ENCODE data around the gene PAX7.

The PAX7 gene

DNA sequence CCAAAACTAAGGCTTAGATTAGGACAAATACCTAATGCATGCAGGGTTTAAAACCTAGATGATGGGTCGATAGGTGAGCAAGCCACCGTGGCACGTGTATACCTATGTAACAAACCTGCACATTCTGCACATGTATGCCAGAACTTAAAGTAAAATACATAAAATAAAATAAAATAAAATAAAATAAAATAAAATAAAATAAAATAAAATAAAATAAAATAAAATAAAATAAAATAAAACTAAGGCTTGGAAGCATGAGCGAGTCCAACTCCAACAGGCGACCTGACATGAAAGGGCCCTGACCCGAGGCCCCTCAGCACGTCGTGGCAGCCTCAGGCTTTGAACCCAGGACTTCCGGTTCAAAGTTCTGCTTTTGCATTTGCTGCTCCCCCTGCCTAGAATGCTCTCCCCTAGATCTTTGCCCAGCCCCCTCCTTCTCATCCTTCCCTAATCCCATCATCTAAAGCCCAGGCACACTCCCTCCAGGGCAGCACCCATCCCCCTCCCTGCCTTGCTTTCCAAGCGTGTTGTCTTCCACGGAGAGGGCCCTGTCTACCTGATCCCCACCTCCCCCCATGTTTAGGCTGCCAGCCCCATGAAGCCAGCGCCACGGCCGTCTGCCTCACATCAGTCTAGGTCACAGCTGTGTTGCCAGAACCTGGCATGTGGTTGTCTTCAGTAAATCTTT, 164.5 kb downstream of the PAX7 start:
- no peak for DNase-seq (ENCODE audit: low spot score)

DNA sequence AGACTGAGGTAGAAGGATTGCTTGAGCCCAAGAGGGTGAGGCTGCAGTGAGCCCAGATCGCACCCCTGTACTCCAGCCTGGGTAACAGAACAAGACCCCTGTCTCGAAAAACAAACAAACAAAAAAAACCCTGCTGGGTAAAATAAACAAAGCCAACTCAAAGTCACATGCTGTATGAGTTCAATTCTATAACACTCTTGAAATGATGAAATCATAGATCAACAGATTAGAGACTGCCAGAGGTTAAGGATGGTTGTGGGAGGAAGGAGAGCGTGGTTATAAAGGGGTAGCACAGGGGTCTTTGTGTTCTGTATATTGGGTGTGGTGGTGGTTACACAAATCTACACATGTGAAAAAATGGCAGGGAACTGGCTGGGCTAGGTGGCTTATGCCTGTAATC, 166.3 kb downstream of the PAX7 start:
- no peak for DNase-seq (ENCODE audit: low spot score)

All from CD4-positive, alpha-beta T cell treated with Interleukin-15 for 4 hours (primary cell).